Heart right ventricle (tissue), 16 donors: ENCODE measurements around the gene PLBD2. TPM values are rescaled to one million over a fixed set of nuclear protein-coding genes. Genes with fewer than 3 reads are reported as not detected.
A peak's percentile ranks its signal among the peaks of the same experiment; 100 is the strongest.

Experiments used
- ATAC-seq, 8 donors: fragments of 200-7000 bp; cut with Tn5 transposase; one replicate each; pipeline ENCODE4 v1.9.1; 2020; ENCODE audit warnings: mild to moderate bottlenecking in 8 of 8, moderate library complexity in 8 of 8, moderate number of reproducible peaks in 1 of 8
- DNase-seq, 2 donors: peaks; one replicate each; pipeline ENCODE4 v3.0.0-alpha.2; 2020
- H3K27ac ChIP-seq, 10 donors: fragments of 200-600 bp; sonication (generic) in 2 of 10; one replicate each; pipeline versions ENCODE4 v1.5.0 to v1.8.0; 2020 to 2022; ENCODE audit warnings: mild to moderate bottlenecking in 3 of 10
- H3K27me3 ChIP-seq, 7 donors: fragments of 200-600 bp; one replicate each; pipeline ENCODE4 v1.8.0; 2021 to 2022; ENCODE audit warnings: mild to moderate bottlenecking in 2 of 7
- H3K36me3 ChIP-seq, 9 donors: fragments of 200-600 bp; sonication (generic) in 1 of 9; one replicate each; pipeline versions ENCODE4 v1.5.0 to v1.8.0; 2020 to 2022; ENCODE audit warnings: mild to moderate bottlenecking in 2 of 9
- H3K4me1 ChIP-seq, 9 donors: fragments of 200-600 bp; sonication (generic) in 1 of 9; one replicate each; pipeline versions ENCODE4 v1.5.0 to v1.8.0; 2020 to 2022; ENCODE audit warnings: mild to moderate bottlenecking in 4 of 9
- H3K4me3 ChIP-seq, 10 donors: fragments of 200-600 bp; sonication (generic) in 2 of 10; one replicate each; pipeline versions ENCODE4 v1.5.0 to v1.8.0; 2020 to 2022; ENCODE audit warnings: mild to moderate bottlenecking in 7 of 10, moderate library complexity in 2 of 10
- H3K9me3 ChIP-seq, 11 donors: fragments of 200-600 bp in 10 of 11; sonication (generic) in 2 of 11; one replicate each; pipeline versions ENCODE4 v1.5.0 to v1.8.0; 2013 to 2022; ENCODE audit warnings: mild to moderate bottlenecking in 2 of 11, control low read depth in 1 of 11, moderate library complexity in 1 of 11
- WGBS, 2 donors: extraction: QIAGEN DNeasy Blood & Tissue Kit; methylation state at CpG; one replicate each; pipeline ENCODE4 v1.1.7; 2013; ENCODE audit warnings: inconsistent platforms in 1 of 2; 5-methylcytosine and 5-hydroxymethylcytosine counted together
- intact Hi-C, 10 donors: fragments of 100-400 bp; cut with DNase I; formaldehyde crosslinking; loops; one replicate each; pipeline versions ENCODE4 v1.11.1 to v1.14.2; 2022
- polyA plus RNA-seq, 2 donors: library from polyadenylated mRNA; stranded (reverse); fragments of 200-250 nt; gene quantifications; one replicate each; pipeline ENCODE4 v1.2.3, GENCODE V29; 2013
- total RNA-seq, 10 donors: library from RNA; stranded (reverse); fragmentation: NEBNext Ultra II Directional in 3 of 10; extraction: Animal tissue kit (Norgen Biotek cat#: 25700) in 3 of 10; gene quantifications; one replicate each; pipeline versions ENCODE4 v1.2.1 to v1.2.4, GENCODE V29; 2021 to 2023
- TF ChIP-seq, protein P1 (sequence below), 9 donors: fragments of 200-600 bp; sonication (generic) in 2 of 9; IDR thresholded peaks; one replicate each; pipeline versions ENCODE4 v1.5.0 to v1.8.0; 2021 to 2022; ENCODE audit warnings: antibody characterized with exemption in 9 of 9, mild to moderate bottlenecking in 5 of 9, moderate library complexity in 1 of 9
- donor health status: Arrhythmogenic right ventricular cardiomyopathy.
- donor health status: ischemic (EF 13 %, LVEDD 7.1; RV severe dilation, severe dysfunction).
- donor health status: healthy with polysubstance abuse.
- donor health status: DM: no; HTN: yes; CAD: no.
- donor health status: DM: no; HTN: no; CAD: no.
- donor health status: ischemic (EF 25% LVEDD 6.9; RV normal size, moderate dysfunction).
- donor health status: ischemic (EF 25% LVEDD 5.7; RV mildly dilated, moderate dysfunction).
- donor health status: healthy.
- donor health status: DM: yes; HTN: yes; CAD: no.
- donor health status: Ischemic cardiomyopathy.
- donor health status: ischemic (EF 35%, LVEDD 5.7; RV mildly dilated, moderate dysfunction).
- donor health status: nonischemic (EF 11% LVEDD 7.7; RV severe dilation, severe dysfunction).
- donor health status: DM: yes; HTN: yes; CAD: no.
- donor health status: PGD.
- donor health status: ischemic (EF 29% LVEDD 5.4; RV normal size, mild dysfunction).
- donor health status: nonischemic (EF 23%, LVEDD 6.1; RV moderate dilation, normal function).

Gene PLBD2
- total and polyA plus RNA-seq, 12 donors: 13.0 to 53.9 (median 35.4) TPM

DNA sequence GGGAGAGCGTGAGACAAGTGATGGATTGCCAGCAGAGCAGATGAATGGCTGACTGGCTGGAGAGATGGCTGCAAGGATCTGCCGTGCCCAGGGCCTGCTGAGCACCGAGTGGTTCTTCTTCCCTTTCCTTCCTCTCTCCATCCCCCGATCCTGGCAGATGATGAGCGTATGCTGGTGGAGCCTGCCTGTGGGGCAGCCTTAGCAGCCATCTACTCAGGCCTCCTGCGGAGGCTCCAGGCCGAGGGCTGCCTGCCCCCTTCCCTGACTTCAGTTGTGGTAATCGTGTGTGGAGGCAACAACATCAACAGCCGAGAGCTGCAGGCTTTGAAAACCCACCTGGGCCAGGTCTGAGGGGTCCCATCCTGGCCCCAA lies 79.3 kb downstream of the PLBD2 start:
- TF ChIP-seq, protein P1, sequence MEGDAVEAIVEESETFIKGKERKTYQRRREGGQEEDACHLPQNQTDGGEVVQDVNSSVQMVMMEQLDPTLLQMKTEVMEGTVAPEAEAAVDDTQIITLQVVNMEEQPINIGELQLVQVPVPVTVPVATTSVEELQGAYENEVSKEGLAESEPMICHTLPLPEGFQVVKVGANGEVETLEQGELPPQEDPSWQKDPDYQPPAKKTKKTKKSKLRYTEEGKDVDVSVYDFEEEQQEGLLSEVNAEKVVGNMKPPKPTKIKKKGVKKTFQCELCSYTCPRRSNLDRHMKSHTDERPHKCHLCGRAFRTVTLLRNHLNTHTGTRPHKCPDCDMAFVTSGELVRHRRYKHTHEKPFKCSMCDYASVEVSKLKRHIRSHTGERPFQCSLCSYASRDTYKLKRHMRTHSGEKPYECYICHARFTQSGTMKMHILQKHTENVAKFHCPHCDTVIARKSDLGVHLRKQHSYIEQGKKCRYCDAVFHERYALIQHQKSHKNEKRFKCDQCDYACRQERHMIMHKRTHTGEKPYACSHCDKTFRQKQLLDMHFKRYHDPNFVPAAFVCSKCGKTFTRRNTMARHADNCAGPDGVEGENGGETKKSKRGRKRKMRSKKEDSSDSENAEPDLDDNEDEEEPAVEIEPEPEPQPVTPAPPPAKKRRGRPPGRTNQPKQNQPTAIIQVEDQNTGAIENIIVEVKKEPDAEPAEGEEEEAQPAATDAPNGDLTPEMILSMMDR (IDR thresholded peaks at IDR 0.05): no peak
- no peak overlapping the region for H3K27ac ChIP-seq
- ATAC-seq: no peak
- intact Hi-C loops: loop anchor here in 3 of 10 donors (2.0 to 5.0 kb wide), 2 partner anchors 475 kb away; no protein-coding TSS in a partner anchor
- H3K4me1 ChIP-seq: no peaks in the 10 kb centered on the region
- H3K9me3 ChIP-seq: no peaks in the 10 kb centered on the region
- peaks cover 0 to 36% (median 26%) of the 10 kb centered on the region in 7 donors for H3K27me3 ChIP-seq
- DNase-seq: no peak
- 55 to 56% methylated on average over 9 of the region's 9 CpGs for WGBS, 2 donors
- no peak overlapping the region for H3K4me3 ChIP-seq
- H3K36me3 ChIP-seq: no peaks in the 10 kb centered on the region

- Histone ChIP-seq H3K4me3 (no peak overlapping the region), H3K9me3 (no peaks in the 10 kb centered on the region), H3K36me3 (no peaks in the 10 kb centered on the region), H3K27me3 (peaks cover 0 to 46% (median 31%) of the 10 kb centered on the region in 7 donors), H3K27ac (no peak overlapping the region), H3K4me1 (no peaks in the 10 kb centered on the region)
- WGBS, 2 donors: 76 to 82% methylated on average over 4 of the region's 4 CpGs
- DNase-seq (no peak), ATAC-seq (no peak)
- intact Hi-C loops: loop anchor here in 3 of 10 donors (2.0 to 5.0 kb wide), 2 partner anchors 474 kb away; no protein-coding TSS in a partner anchor
- TF ChIP-seq, protein P1 (IDR thresholded peaks at IDR 0.05): no peak
Measured at GRCh38 chr12:113438523-113439300, 80.3 kb downstream of the PLBD2 start.

GRCh38 chr12:113439301-113439597 lies 80.9 kb downstream of the PLBD2 start:
- Histone ChIP-seq H3K4me1 (no peaks in the 10 kb centered on the region), H3K27me3 (peaks cover 0 to 51% (median 37%) of the 10 kb centered on the region in 7 donors), H3K4me3 (no peak overlapping the region), H3K36me3 (no peaks in the 10 kb centered on the region), H3K27ac (no peak overlapping the region), H3K9me3 (no peaks in the 10 kb centered on the region)
- DNase-seq (no peak), ATAC-seq (no peak)
- 33 to 42% methylated on average over 4 of the region's 4 CpGs for WGBS, 2 donors
- TF ChIP-seq, protein P1 (IDR thresholded peaks at IDR 0.05): no peak
- intact Hi-C loops: loop anchor here in 3 of 10 donors (2.0 to 5.0 kb wide), 2 partner anchors 473 to 474 kb away; no protein-coding TSS in a partner anchor

DNA sequence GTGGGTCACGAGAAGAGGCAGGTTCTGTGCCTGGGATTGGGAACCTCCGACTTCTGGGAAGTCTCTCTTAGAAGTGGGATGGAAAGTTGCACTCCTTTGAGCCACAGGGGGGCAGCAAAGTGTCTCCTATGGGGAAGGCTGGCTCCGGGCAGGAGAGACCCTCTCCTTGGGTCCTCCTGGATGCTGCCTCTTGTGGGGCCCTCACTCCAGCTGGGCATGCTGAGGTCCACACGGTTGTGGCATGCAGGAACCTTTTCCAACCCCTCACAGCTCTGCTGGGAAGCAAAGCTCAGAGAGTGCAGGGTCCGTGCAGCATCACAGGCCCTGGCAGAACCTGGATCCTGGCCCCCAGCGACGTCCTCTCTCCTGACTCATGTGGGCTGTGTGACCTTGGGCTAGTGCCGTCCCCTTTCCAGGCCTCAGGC lies 81.2 kb downstream of the PLBD2 start:
- peak in 7 of 8 donors; percentile 17 to 52 (median 48) for ATAC-seq

More for the DNA sequence above, 81.2 kb downstream of the PLBD2 start:
- 25 to 26% methylated on average over 8 of the region's 8 CpGs for WGBS, 2 donors
- peak in 1 of 2 donors; percentile 25 for DNase-seq
- intact Hi-C loops: loop anchor here in 3 of 10 donors (2.0 to 5.0 kb wide), 2 partner anchors 473 kb away; no protein-coding TSS in a partner anchor
- Histone ChIP-seq H3K9me3 (no peaks in the 10 kb centered on the region), H3K4me1 (no peaks in the 10 kb centered on the region), H3K4me3 (no peak overlapping the region), H3K27me3 (peaks cover 0 to 54% (median 40%) of the 10 kb centered on the region in 7 donors), H3K36me3 (no peaks in the 10 kb centered on the region), H3K27ac (no peak overlapping the region)
- TF ChIP-seq, protein P1 (IDR thresholded peaks at IDR 0.05): peak in 8 of 9 donors; percentile 31 to 73 (median 56)
